ENCODE data around the gene TGFB2.
A peak's percentile ranks its signal among the peaks of the same experiment; 100 is the strongest.
"Not testable (repeated sequence)": the region's sequence is repeated elsewhere in the genome, so short reads cannot be mapped to it uniquely, and the experiment has no call there.

The TGFB2 gene
- 0 to 0.58 (median 0.32) reads per million in 3 experiments for total RNA-seq

- peak; percentile 2 for DNase-seq
These were observed at the start of gene TGFB2 for GRCh38 chr1:218344814-218345672. TSS of gene TGFB2 (plus strand) at chr1:218345336. CDS start at chr1:218346702, 1,366 bp downstream.

- no peak for DNase-seq
These were observed 49.0 kb upstream of the TGFB2 start for GRCh38 chr1:218296162-218296561.

GRCh38 chr1:218297461-218297860, 47.7 kb upstream of the TGFB2 start:
- no peak for DNase-seq

GRCh38 chr1:218297867-218298266, 47.3 kb upstream of the TGFB2 start:
- no peak for DNase-seq

GRCh38 chr1:218298398-218298797, 46.7 kb upstream of the TGFB2 start:
- no peak for DNase-seq

GRCh38 chr1:218299416-218299815, 45.7 kb upstream of the TGFB2 start:
- DNase-seq = no peak

- no peak for DNase-seq
These were observed 43.9 kb upstream of the TGFB2 start for GRCh38 chr1:218301217-218301616.

- no peak for DNase-seq
These were observed 43.0 kb upstream of the TGFB2 start for GRCh38 chr1:218302155-218302554.

GRCh38 chr1:218303176-218303879, 41.8 kb upstream of the TGFB2 start:
- DNase-seq = no peak

- no peak for DNase-seq
These were observed 40.7 kb upstream of the TGFB2 start for GRCh38 chr1:218304281-218305039.

GRCh38 chr1:218305472-218306064, 39.6 kb upstream of the TGFB2 start:
- DNase-seq = no peak

GRCh38 chr1:218312509-218312908, 32.6 kb upstream of the TGFB2 start:
- no peak for DNase-seq

GRCh38 chr1:218314316-218314715, 30.8 kb upstream of the TGFB2 start:
- no peak for DNase-seq

GRCh38 chr1:218315638-218316037, 29.5 kb upstream of the TGFB2 start:
- no peak for DNase-seq

GRCh38 chr1:218317061-218317460, 28.1 kb upstream of the TGFB2 start:
- no peak for DNase-seq

GRCh38 chr1:218320182-218320581, 25.0 kb upstream of the TGFB2 start:
- not testable (repeated sequence) for DNase-seq

- DNase-seq = no peak
These were observed 22.4 kb upstream of the TGFB2 start for GRCh38 chr1:218322762-218323161.

- DNase-seq = no peak
These were observed 21.4 kb upstream of the TGFB2 start for GRCh38 chr1:218323568-218324225.

- no peak for DNase-seq
These were observed 20.9 kb upstream of the TGFB2 start for GRCh38 chr1:218324226-218324580.

- no peak for DNase-seq
These were observed 16.4 kb upstream of the TGFB2 start for GRCh38 chr1:218328769-218329168.

- DNase-seq = peak; percentile 16
These were observed 15.0 kb upstream of the TGFB2 start for GRCh38 chr1:218330043-218330623.

- DNase-seq = no peak
These were observed 12.7 kb upstream of the TGFB2 start for GRCh38 chr1:218332416-218332815.
